GM12878 (cell line): ENCODE measurements around the gene FAM171A1. TPM values are rescaled to one million over a fixed set of nuclear protein-coding genes. Genes with fewer than 3 reads are reported as not detected.

Experiments
- ATAC-seq: fragments of 200-7000 bp; cut with Tn5 transposase; 3 replicates; pipeline ENCODE4 v1.9.1; 2020; ENCODE audit warnings: mild to moderate bottlenecking, moderate library complexity
- BruUV-seq: library from RNA; stranded (reverse); fragments of 400-500 nt; replicated peaks from 2 replicates; lab custom pipeline; 2021; lab: Mats Ljungman, UMichigan
- CTCF ChIA-PET: fragments of 300-600 bp; sonication (Branson Sonifier 250); formaldehyde crosslinking; extraction: SDS; loops from one replicate; lab custom pipeline; 2021; ENCODE audit warnings: inconsistent platforms; lab: Yijun Ruan, JAX
- POLR2A ChIA-PET: fragments of 350-600 bp; formaldehyde crosslinking; extraction: SDS; loops from one replicate; lab custom pipeline; 2021; ENCODE audit warnings: inconsistent platforms; lab: Charles Lee
- RAD21 ChIA-PET: fragments of 300-600 bp; sonication (Branson Sonifier 250); formaldehyde crosslinking; loops from one replicate; lab custom pipeline; 2023; ENCODE audit warnings: antibody characterized with exemption; ENCODE audit not compliant: unreplicated experiment; lab: Charles Lee
- SMC1A ChIA-PET: fragments of 300-600 bp; sonication (Branson Sonifier 250); formaldehyde crosslinking; loops from one replicate; lab custom pipeline; 2023; ENCODE audit not compliant: unreplicated experiment, uncharacterized antibody; lab: Charles Lee
- DNase-seq: peaks from one replicate; pipeline ENCODE4 v3.0.0-alpha.2; 2011; ENCODE audit warnings: low read depth, low spot score
- FAIRE-seq: peaks from 3 replicates; lab custom pipeline; 2011; peaks lifted over from hg19 to GRCh38; lab: Jason Lieb, UNC
- H2AFZ ChIP-seq: 2 replicates; pipeline ENCODE4 v1.6.0; 2011; ENCODE audit warnings: low read depth, low read length, control low read depth; ENCODE audit not compliant: control insufficient read depth
- H3K27ac ChIP-seq: 2 replicates; pipeline ENCODE4 v1.5.1; 2011; ENCODE audit warnings: control low read depth; ENCODE audit not compliant: control insufficient read depth, insufficient read depth
- H3K27me3 ChIP-seq, 2 experiments: replicated peaks in 1 of 2; 2 replicates each; pipeline versions ENCODE4 v1.6.0 to v1.6.1; 2011; ENCODE audit warnings: low read length in 1 of 2; ENCODE audit not compliant: control insufficient read depth in 2 of 2, insufficient read depth in 2 of 2
- H3K36me3 ChIP-seq, 2 experiments: 2 replicates each; pipeline ENCODE4 v1.5.1; 2011; ENCODE audit warnings: low read length in 1 of 2; ENCODE audit not compliant: control insufficient read depth in 2 of 2, insufficient read depth in 2 of 2
- H3K4me1 ChIP-seq: 2 replicates; pipeline ENCODE4 v1.6.1; 2011; ENCODE audit warnings: mild to moderate bottlenecking, low read length, moderate library complexity, mixed read lengths; ENCODE audit not compliant: control insufficient read depth, insufficient read depth
- H3K4me2 ChIP-seq: 2 replicates; pipeline ENCODE4 v1.6.0; 2011; ENCODE audit warnings: control low read depth; ENCODE audit not compliant: control insufficient read depth, insufficient read depth
- H3K4me3 ChIP-seq: fragments of 200-600 bp; sonication (generic); 2 replicates; pipeline ENCODE4 v1.5.1; 2016
- H3K79me2 ChIP-seq: 2 replicates; pipeline ENCODE4 v1.6.0; 2011; ENCODE audit warnings: low read length; ENCODE audit not compliant: control insufficient read depth, insufficient read depth
- H3K9ac ChIP-seq: 2 replicates; pipeline ENCODE4 v1.8.0; 2011; ENCODE audit warnings: low read length, control low read depth, mixed read lengths; ENCODE audit not compliant: control insufficient read depth, insufficient read depth
- H3K9me3 ChIP-seq: replicated peaks from 3 replicates; pipeline ENCODE4 v1.5.1; 2011; ENCODE audit warnings: mild to moderate bottlenecking, low read length; ENCODE audit not compliant: control insufficient read depth, insufficient read depth
- H4K20me1 ChIP-seq: 2 replicates; pipeline ENCODE4 v1.6.0; 2011; ENCODE audit not compliant: control insufficient read depth, insufficient read depth
- CEBPB ChIP-seq, 2 experiments: fragments of 150-350 bp in 1 of 2; IDR thresholded peaks; 2 replicates each; pipeline ENCODE4 v1.6.1; 2012 to 2014; ENCODE audit warnings: low read depth in 2 of 2, low read length in 2 of 2, borderline replicate concordance in 1 of 2, inconsistent platforms in 1 of 2
- JUNB ChIP-seq: IDR thresholded peaks from 2 replicates; pipeline ENCODE4 v1.6.1; 2016; ENCODE audit warnings: antibody characterized with exemption, mild to moderate bottlenecking
- JUND ChIP-seq: IDR thresholded peaks from 2 replicates; pipeline ENCODE4 v1.6.1; 2012; ENCODE audit warnings: low read depth, mild to moderate bottlenecking, low read length, improper control_type of control experiment, moderate library complexity
- KLF5 ChIP-seq: fragments of 450-650 bp; IDR thresholded peaks from 2 replicates; pipeline ENCODE4 v1.6.1; 2014; ENCODE audit warnings: mild to moderate bottlenecking; ENCODE audit not compliant: partially characterized antibody
- MEF2A ChIP-seq: IDR thresholded peaks from 2 replicates; pipeline ENCODE4 v1.6.1; 2011; ENCODE audit warnings: low read depth, mild to moderate bottlenecking, low read length, moderate library complexity; ENCODE audit not compliant: insufficient read depth
- MLLT1 ChIP-seq: fragments of 450-650 bp; IDR thresholded peaks from 2 replicates; pipeline ENCODE4 v1.6.1; 2016; ENCODE audit warnings: mild to moderate bottlenecking
- NFXL1 ChIP-seq: fragments of 450-650 bp; IDR thresholded peaks from 2 replicates; pipeline ENCODE4 v1.6.1; 2017; ENCODE audit warnings: antibody characterized with exemption, mild to moderate bottlenecking, borderline replicate concordance
- PML ChIP-seq: IDR thresholded peaks from 2 replicates; pipeline ENCODE4 v1.6.1; 2012; ENCODE audit warnings: low read length, inconsistent platforms
- RBBP5 ChIP-seq: fragments of 200-600 bp; sonication (generic); conservative IDR thresholded peaks from 2 replicates; pipeline ENCODE4 v1.6.1; 2016
- SPI1 ChIP-seq: IDR thresholded peaks from 2 replicates; pipeline ENCODE4 v1.6.1; 2011; ENCODE audit warnings: low read depth, mild to moderate bottlenecking, low read length, moderate library complexity, borderline replicate concordance; ENCODE audit not compliant: insufficient read depth
- SREBF2 ChIP-seq: IDR thresholded peaks from 2 replicates; pipeline ENCODE4 v1.6.1; 2012; ENCODE audit warnings: mild to moderate bottlenecking, low read length
- SRF ChIP-seq, 2 experiments: IDR thresholded peaks; 2 replicates each; pipeline ENCODE4 v1.6.1; 2011; ENCODE audit warnings: low read depth in 2 of 2, low read length in 2 of 2, mild to moderate bottlenecking in 1 of 2, moderate library complexity in 1 of 2
- YBX1 ChIP-seq: fragments of 450-650 bp; IDR thresholded peaks from 2 replicates; pipeline ENCODE4 v1.6.1; 2016; ENCODE audit warnings: antibody characterized with exemption
- ZNF217 ChIP-seq: fragments of 450-650 bp; IDR thresholded peaks from 2 replicates; pipeline ENCODE4 v1.6.1; 2017; ENCODE audit warnings: antibody characterized with exemption, mild to moderate bottlenecking
- ZNF274 ChIP-seq: IDR thresholded peaks from one replicate; pipeline ENCODE4 v1.8.0; 2011; ENCODE audit not compliant: insufficient read length, insufficient read depth
- WGBS: methylation state at CpG from one replicate; pipeline ENCODE4 v1.1.6; 2016; ENCODE audit warnings: low lambda C conversion rate; ENCODE audit not compliant: insufficient replicate concordance, insufficient coverage; ENCODE audit errors: missing lambda C conversion rate; 5-methylcytosine and 5-hydroxymethylcytosine counted together
- in situ Hi-C: fragments of 300-500 bp; cut with MboI; formaldehyde crosslinking; loops from 9 replicates; pipeline ENCODE4 v1.14.3; 2018; ENCODE audit warnings: mixed read lengths
- intact Hi-C: fragments of 100-400 bp; cut with micrococcal nuclease; formaldehyde crosslinking; loops from one replicate; pipeline ENCODE4 v1.14.2; 2022; ENCODE audit not compliant: unreplicated experiment
- polyA plus RNA-seq, 11 experiments: library from polyadenylated mRNA; depleted of rRNA in 4 of 11; unstranded in 6 of 11; stranded (reverse) in 5 of 11; fragments of >200 nt; fragmentation: Nextera tagmentation in 4 of 11; fragmentation: Illumina TruSeq in 1 of 11; extraction: Ambion mirVana in 4 of 11; extraction: Trizol in 1 of 11; gene quantifications; 1 replicate in 1 of 11; 2 replicates in 10 of 11; pipeline versions ENCODE4 v1.2.1 to v1.2.3, GENCODE V29; 2011 to 2016; ENCODE audit warnings: inconsistent platforms in 2 of 11, missing spikeins in 2 of 11, low read depth in 1 of 11
- total RNA-seq, 4 experiments: library from RNA; depleted of rRNA in 3 of 4; stranded (reverse); fragments of >200 nt in 3 of 4; fragmentation: Illumina TruSeq in 1 of 4; extraction: Trizol in 1 of 4; gene quantifications; 2 replicates each; pipeline versions ENCODE4 v1.2.1 to v1.2.3, GENCODE V29; 2013 to 2021
- TF ChIP-seq, protein P1 (sequence below): fragments of 450-650 bp; IDR thresholded peaks from 2 replicates; pipeline ENCODE4 v1.6.1; 2018; ENCODE audit warnings: mild to moderate bottlenecking, low read depth, moderate library complexity; ENCODE audit not compliant: partially characterized antibody
- TF ChIP-seq, protein P2 (sequence below): fragments of 450-650 bp; IDR thresholded peaks from 2 replicates; pipeline ENCODE4 v1.6.1; 2017; ENCODE audit warnings: mild to moderate bottlenecking, moderate library complexity

The FAM171A1 gene
- total and polyA plus RNA-seq, 10 of the 15 experiments (the other 5 are each of a cell fraction or from before 2014, with no cell fraction given) = 0.05 to 0.28 (median 0.10) TPM; not detected in 1

- Histone ChIP-seq H3K4me3 (no peak overlapping the region), H4K20me1 (no peaks in the 10 kb centered on the region), H3K27me3 (no peaks in the 10 kb centered on the region)
Observed at GRCh38 chr10:15391491-15391890, 20.4 kb upstream of the FAM171A1 start.

More at GRCh38 chr10:15391491-15391890, 20.4 kb upstream of the FAM171A1 start:
- SMC1A ChIA-PET = no interaction called here
- no peaks in the 10 kb centered on the region for H3K9me3 ChIP-seq
- DNase-seq (no peak), FAIRE-seq (no peak), ATAC-seq (no peak)
- RAD21 ChIA-PET = no interaction called here
- BruUV-seq = no TSS peak
- TF ChIP-seq MEF2A (no peak), ZNF217 (no peak), ZNF274 (no peak), RBBP5 (no peak), CEBPB (IDR thresholded peaks at IDR 0.05; ENCODE audit: borderline replicate concordance in 1 of 2, low read depth in 2 of 2, low read length in 2 of 2) (no peak), NFXL1 (no peak), JUNB (no peak), SRF (IDR thresholded peaks at IDR 0.05; ENCODE audit: low read depth in 2 of 2, low read length in 2 of 2) (no peak), MLLT1 (no peak), SREBF2 (no peak), SPI1 (no peak), PML (no peak), JUND (no peak), KLF5 (no peak), YBX1 (no peak)
- TF ChIP-seq, protein P1, sequence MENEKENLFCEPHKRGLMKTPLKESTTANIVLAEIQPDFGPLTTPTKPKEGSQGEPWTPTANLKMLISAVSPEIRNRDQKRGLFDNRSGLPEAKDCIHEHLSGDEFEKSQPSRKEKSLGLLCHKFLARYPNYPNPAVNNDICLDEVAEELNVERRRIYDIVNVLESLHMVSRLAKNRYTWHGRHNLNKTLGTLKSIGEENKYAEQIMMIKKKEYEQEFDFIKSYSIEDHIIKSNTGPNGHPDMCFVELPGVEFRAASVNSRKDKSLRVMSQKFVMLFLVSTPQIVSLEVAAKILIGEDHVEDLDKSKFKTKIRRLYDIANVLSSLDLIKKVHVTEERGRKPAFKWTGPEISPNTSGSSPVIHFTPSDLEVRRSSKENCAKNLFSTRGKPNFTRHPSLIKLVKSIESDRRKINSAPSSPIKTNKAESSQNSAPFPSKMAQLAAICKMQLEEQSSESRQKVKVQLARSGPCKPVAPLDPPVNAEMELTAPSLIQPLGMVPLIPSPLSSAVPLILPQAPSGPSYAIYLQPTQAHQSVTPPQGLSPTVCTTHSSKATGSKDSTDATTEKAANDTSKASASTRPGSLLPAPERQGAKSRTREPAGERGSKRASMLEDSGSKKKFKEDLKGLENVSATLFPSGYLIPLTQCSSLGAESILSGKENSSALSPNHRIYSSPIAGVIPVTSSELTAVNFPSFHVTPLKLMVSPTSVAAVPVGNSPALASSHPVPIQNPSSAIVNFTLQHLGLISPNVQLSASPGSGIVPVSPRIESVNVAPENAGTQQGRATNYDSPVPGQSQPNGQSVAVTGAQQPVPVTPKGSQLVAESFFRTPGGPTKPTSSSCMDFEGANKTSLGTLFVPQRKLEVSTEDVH = no peak
- TF ChIP-seq, protein P2, sequence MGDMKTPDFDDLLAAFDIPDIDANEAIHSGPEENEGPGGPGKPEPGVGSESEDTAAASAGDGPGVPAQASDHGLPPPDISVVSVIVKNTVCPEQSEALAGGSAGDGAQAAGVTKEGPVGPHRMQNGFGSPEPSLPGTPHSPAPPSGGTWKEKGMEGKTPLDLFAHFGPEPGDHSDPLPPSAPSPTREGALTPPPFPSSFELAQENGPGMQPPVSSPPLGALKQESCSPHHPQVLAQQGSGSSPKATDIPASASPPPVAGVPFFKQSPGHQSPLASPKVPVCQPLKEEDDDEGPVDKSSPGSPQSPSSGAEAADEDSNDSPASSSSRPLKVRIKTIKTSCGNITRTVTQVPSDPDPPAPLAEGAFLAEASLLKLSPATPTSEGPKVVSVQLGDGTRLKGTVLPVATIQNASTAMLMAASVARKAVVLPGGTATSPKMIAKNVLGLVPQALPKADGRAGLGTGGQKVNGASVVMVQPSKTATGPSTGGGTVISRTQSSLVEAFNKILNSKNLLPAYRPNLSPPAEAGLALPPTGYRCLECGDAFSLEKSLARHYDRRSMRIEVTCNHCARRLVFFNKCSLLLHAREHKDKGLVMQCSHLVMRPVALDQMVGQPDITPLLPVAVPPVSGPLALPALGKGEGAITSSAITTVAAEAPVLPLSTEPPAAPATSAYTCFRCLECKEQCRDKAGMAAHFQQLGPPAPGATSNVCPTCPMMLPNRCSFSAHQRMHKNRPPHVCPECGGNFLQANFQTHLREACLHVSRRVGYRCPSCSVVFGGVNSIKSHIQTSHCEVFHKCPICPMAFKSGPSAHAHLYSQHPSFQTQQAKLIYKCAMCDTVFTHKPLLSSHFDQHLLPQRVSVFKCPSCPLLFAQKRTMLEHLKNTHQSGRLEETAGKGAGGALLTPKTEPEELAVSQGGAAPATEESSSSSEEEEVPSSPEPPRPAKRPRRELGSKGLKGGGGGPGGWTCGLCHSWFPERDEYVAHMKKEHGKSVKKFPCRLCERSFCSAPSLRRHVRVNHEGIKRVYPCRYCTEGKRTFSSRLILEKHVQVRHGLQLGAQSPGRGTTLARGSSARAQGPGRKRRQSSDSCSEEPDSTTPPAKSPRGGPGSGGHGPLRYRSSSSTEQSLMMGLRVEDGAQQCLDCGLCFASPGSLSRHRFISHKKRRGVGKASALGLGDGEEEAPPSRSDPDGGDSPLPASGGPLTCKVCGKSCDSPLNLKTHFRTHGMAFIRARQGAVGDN = no peak
- no peak overlapping the region for H3K4me2 ChIP-seq
- H3K27ac ChIP-seq = no peak overlapping the region
- H3K36me3 ChIP-seq = no peaks in the 10 kb centered on the region
- intact Hi-C loops = no loop called here
- no peak overlapping the region for H2AFZ ChIP-seq
- 28% methylated on average over 5 of the region's 5 CpGs for WGBS
- POLR2A ChIA-PET = no interaction called here
- CTCF ChIA-PET = no interaction called here
- in situ Hi-C loops = no loop called here
- no peak overlapping the region for H3K9ac ChIP-seq
- no peaks in the 10 kb centered on the region for H3K79me2 ChIP-seq
- no peaks in the 10 kb centered on the region for H3K4me1 ChIP-seq
